Esophagus muscularis mucosa (tissue), 4 donors: ENCODE measurements around the gene FKBP14.

Experiments
- CTCF ChIP-seq, 3 experiments: fragments of 200-600 bp in 2 of 3; fragments of 450-650 bp in 1 of 3; sonication (generic) in 2 of 3; IDR thresholded peaks; one replicate each; pipeline ENCODE4 v1.5.1; 2017 to 2019; ENCODE audit warnings: antibody characterized with exemption in 3 of 3, mild to moderate bottlenecking in 2 of 3, moderate library complexity in 1 of 3
- EP300 ChIP-seq: sonication (generic); formaldehyde crosslinking; IDR thresholded peaks from one replicate; pipeline ENCODE4 v1.6.1; 2017; ENCODE audit warnings: antibody characterized with exemption
- POLR2A ChIP-seq: fragments of 450-650 bp; IDR thresholded peaks from one replicate; pipeline ENCODE4 v1.6.1; 2017; ENCODE audit warnings: antibody characterized with exemption, moderate library complexity, mild to moderate bottlenecking, low read depth
- POLR2AphosphoS5 ChIP-seq, 2 donors: sonication (generic); formaldehyde crosslinking; IDR thresholded peaks; one replicate each; pipeline ENCODE4 v1.6.1; 2017; ENCODE audit warnings: antibody characterized with exemption in 2 of 2

DNA sequence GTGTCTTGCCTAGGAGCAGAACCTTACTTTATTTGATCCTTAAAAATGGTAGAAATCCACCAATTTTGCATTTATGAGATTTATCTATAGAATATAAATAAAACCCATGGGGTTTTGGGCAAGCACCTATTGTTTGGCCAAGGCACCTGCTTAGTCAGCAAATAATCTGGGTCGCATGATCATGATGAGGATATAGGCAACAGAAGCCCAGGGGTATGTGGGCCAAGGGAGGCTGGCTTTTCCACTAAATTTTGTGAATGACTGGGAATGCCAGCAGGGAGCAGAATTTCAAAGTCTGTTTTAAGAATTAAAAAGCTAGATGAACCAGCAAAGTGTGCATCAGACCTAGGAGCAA, 54.2 kb downstream of the FKBP14 start:
- TF ChIP-seq POLR2A (no peak), CTCF (IDR thresholded peaks at IDR 0.05) (no peak), POLR2AphosphoS5 (IDR thresholded peaks at IDR 0.05) (no peak), EP300 (no peak)
